K562 (cell line): ENCODE data around the gene CLSTN1. TPM values are rescaled to one million over a fixed set of nuclear protein-coding genes. Genes with fewer than 3 reads are reported as not detected.

Experiments
- ATAC-seq: fragments of 200-7000 bp; cut with Tn5 transposase; 3 replicates; pipeline ENCODE4 v1.9.1; 2020; ENCODE audit warnings: moderate library complexity
- BruUV-seq: library from RNA; stranded (reverse); fragments of 400-500 nt; replicated peaks from 2 replicates; lab custom pipeline; 2021; lab: Mats Ljungman, UMichigan
- CTCF ChIA-PET: fragments of 300-600 bp; formaldehyde crosslinking; extraction: SDS; loops from one replicate; lab custom pipeline; 2021; ENCODE audit warnings: low intra/inter-chr PET ratio; lab: Yijun Ruan, JAX
- POLR2A ChIA-PET: fragments of 300-600, 350-650 bp; sonication (Branson Sonifier 250); formaldehyde crosslinking; extraction: SDS; loops from one replicate; lab custom pipeline; 2021; ENCODE audit warnings: antibody characterized with exemption, inconsistent platforms; lab: Yijun Ruan, JAX
- DNase-seq, 4 experiments: peaks; one replicate each; pipeline versions ENCODE4 v3.0.0 to v3.0.0-alpha.2; 2011 to 2018; ENCODE audit warnings: low spot score in 3 of 4, mixed read lengths in 3 of 4; ENCODE audit errors: extremely low read depth in 1 of 4
- FAIRE-seq: peaks from 2 replicates; lab custom pipeline; 2011; peaks lifted over from hg19 to GRCh38; lab: Jason Lieb, UNC
- H2AFZ ChIP-seq: 2 replicates; pipeline ENCODE4 v1.6.0; 2011; ENCODE audit warnings: low read depth, low read length, control low read depth, inconsistent platforms
- H3K27ac ChIP-seq: fragments of 200-600 bp; 3 replicates; pipeline ENCODE4 v1.8.0; 2011; ENCODE audit warnings: low read depth, mild to moderate bottlenecking, control low read depth, inconsistent platforms, low read length, moderate library complexity, mixed read lengths; ENCODE audit errors: extremely low read depth
- H3K27me3 ChIP-seq, 2 experiments: fragments of 300-600 bp in 1 of 2; 2 replicates in 1 of 2; 3 replicates in 1 of 2; pipeline versions ENCODE4 v1.6.0 to v1.8.0; 2011; ENCODE audit warnings: inconsistent platforms in 2 of 2, low read length in 2 of 2, mild to moderate bottlenecking in 1 of 2, mixed read lengths in 1 of 2, moderate library complexity in 1 of 2; ENCODE audit not compliant: control insufficient read depth in 2 of 2, insufficient read depth in 2 of 2
- H3K36me3 ChIP-seq: fragments of 300-600 bp; 3 replicates; pipeline ENCODE4 v1.8.0; 2011; ENCODE audit warnings: mild to moderate bottlenecking, low read length, inconsistent platforms; ENCODE audit not compliant: control insufficient read depth, insufficient read depth
- H3K4me1 ChIP-seq, 2 experiments: fragments of 200-600 bp in 1 of 2; replicated peaks in 1 of 2; 2 replicates in 1 of 2; 3 replicates in 1 of 2; pipeline versions ENCODE4 v1.5.1 to v1.8.0; 2011; ENCODE audit warnings: inconsistent platforms in 2 of 2, low read length in 2 of 2, mild to moderate bottlenecking in 1 of 2, mixed read lengths in 1 of 2, moderate library complexity in 1 of 2; ENCODE audit not compliant: control insufficient read depth in 2 of 2, insufficient read depth in 2 of 2
- H3K4me2 ChIP-seq: 2 replicates; pipeline ENCODE4 v1.6.1; 2011; ENCODE audit warnings: low read length, control low read depth, inconsistent platforms, mixed read lengths; ENCODE audit not compliant: insufficient read depth
- H3K4me3 ChIP-seq: fragments of 200-600 bp; sonication (generic), shearing (Covaris generic); 2 replicates; pipeline ENCODE4 v1.5.1; 2016; ENCODE audit warnings: control low read depth, inconsistent platforms
- H3K79me2 ChIP-seq: fragments of 200-600 bp; 3 replicates; pipeline ENCODE4 v1.8.0; 2011; ENCODE audit warnings: low read length, inconsistent platforms; ENCODE audit not compliant: control insufficient read depth, insufficient read depth
- H3K9ac ChIP-seq, 2 experiments: 2 replicates each; pipeline versions ENCODE4 v1.6.0 to v1.6.1; 2011; ENCODE audit warnings: low read depth in 2 of 2, low read length in 2 of 2, control low read depth in 1 of 2, inconsistent platforms in 1 of 2, mild to moderate bottlenecking in 1 of 2, mixed read lengths in 1 of 2; ENCODE audit not compliant: insufficient read depth in 1 of 2
- H3K9me1 ChIP-seq: one replicate; pipeline ENCODE4 v1.6.0; 2011; ENCODE audit warnings: inconsistent platforms, mild to moderate bottlenecking, low read length, moderate library complexity; ENCODE audit not compliant: control insufficient read depth, insufficient read depth
- H3K9me3 ChIP-seq: replicated peaks from 2 replicates; pipeline ENCODE4 v1.5.1; 2011; ENCODE audit warnings: low read depth, low read length, inconsistent platforms; ENCODE audit not compliant: control insufficient read depth, insufficient read depth
- H4K20me1 ChIP-seq: replicated peaks from 2 replicates; pipeline ENCODE4 v1.6.1; 2011; ENCODE audit warnings: low read length, inconsistent platforms, mixed read lengths; ENCODE audit not compliant: control insufficient read depth, insufficient read depth
- BRCA1 ChIP-seq, 2 experiments: fragments of 450-650 bp in 1 of 2; sonication (generic) in 1 of 2; formaldehyde crosslinking in 1 of 2; IDR thresholded peaks; 2 replicates each; pipeline versions ENCODE4 v1.5.0 to v1.6.1; 2017 to 2020; ENCODE audit warnings: mild to moderate bottlenecking in 1 of 2, missing genetic modification reagents in 1 of 2
- CSDE1 ChIP-seq, 2 experiments: fragments of 450-650 bp; IDR thresholded peaks; 2 replicates each; pipeline ENCODE4 v1.6.1; 2016; ENCODE audit warnings: mild to moderate bottlenecking in 1 of 2
- ELF1 ChIP-seq: fragments of 200-800 bp; sonication (Bioruptor generic); IDR thresholded peaks from 2 replicates; pipeline ENCODE4 v1.6.1; 2016; ENCODE audit warnings: missing genetic modification characterization, missing compliant biosample characterization
- L3MBTL2 ChIP-seq: fragments of 450-650 bp; IDR thresholded peaks from 2 replicates; pipeline ENCODE4 v1.6.1; 2016; ENCODE audit warnings: mild to moderate bottlenecking, moderate library complexity
- RBM15 ChIP-seq: fragments of 200-400 bp; formaldehyde crosslinking; IDR thresholded peaks from 2 replicates; pipeline ENCODE4 v1.6.1; 2018; ENCODE audit warnings: mild to moderate bottlenecking, low read length, moderate library complexity; ENCODE audit not compliant: insufficient read depth
- ZNF23 ChIP-seq: fragments of 250-450 bp; sonication (Bioruptor Pico); IDR thresholded peaks from 2 replicates; pipeline ENCODE4 v1.4.0; 2020; ENCODE audit warnings: mild to moderate bottlenecking
- ZNF41 ChIP-seq: fragments of 250-450 bp; sonication (Bioruptor Pico); conservative IDR thresholded peaks from 2 replicates; pipeline ENCODE4 v1.4.0; 2020; ENCODE audit warnings: mild to moderate bottlenecking
- ZNF445 ChIP-seq: fragments of 250-450 bp; sonication (Bioruptor Pico); IDR thresholded peaks from 2 replicates; pipeline ENCODE4 v1.4.0; 2020; ENCODE audit warnings: low read depth, mild to moderate bottlenecking, moderate library complexity
- WGBS: fragments of 100-300 bp; shearing (Covaris generic); methylation state at CpG from one replicate; pipeline ENCODE4 v1.1.6; 2016; ENCODE audit warnings: low coverage, mixed read lengths; ENCODE audit not compliant: insufficient coverage; ENCODE audit errors: missing lambda C conversion rate; 5-methylcytosine and 5-hydroxymethylcytosine counted together
- in situ Hi-C: fragments of 300-500 bp; cut with MboI; formaldehyde crosslinking; loops from 4 replicates; pipeline ENCODE4 v1.15.0; 2018; ENCODE audit warnings: inconsistent platforms, mixed read lengths
- intact Hi-C: fragments of 100-400 bp; cut with micrococcal nuclease; formaldehyde crosslinking; loops from 2 replicates; pipeline ENCODE4 v1.14.2; 2022
- polyA plus RNA-seq, 8 experiments: library from polyadenylated mRNA; depleted of rRNA in 4 of 8; stranded (reverse) in 5 of 8; unstranded in 3 of 8; fragments of >200 nt; fragmentation: Nextera tagmentation in 2 of 8; fragmentation: Illumina TruSeq in 1 of 8; extraction: Ambion mirVana in 2 of 8; extraction: Trizol in 1 of 8; gene quantifications; 2 replicates each; pipeline versions ENCODE4 v1.2.1 to v1.2.3, GENCODE V29; 2011 to 2014; ENCODE audit warnings: inconsistent platforms in 1 of 8, missing spikeins in 1 of 8
- total RNA-seq, 7 experiments: library from RNA; depleted of rRNA in 6 of 7; stranded (reverse); fragments of >200 nt in 6 of 7; fragmentation: Illumina TruSeq in 2 of 7; extraction: Trizol in 2 of 7; gene quantifications; 2 replicates each; pipeline versions ENCODE4 v1.2.1 to v1.2.3, GENCODE V29; 2011 to 2021; ENCODE audit warnings: low replicate concordance in 1 of 7
- TF ChIP-seq, protein P1 (sequence below), 2 experiments: IDR thresholded peaks; 2 replicates each; pipeline ENCODE4 v1.6.1; 2011; ENCODE audit warnings: borderline replicate concordance in 1 of 2, control low read depth in 1 of 2, low read depth in 1 of 2, low read length in 1 of 2, mild to moderate bottlenecking in 1 of 2, mixed read lengths in 1 of 2, moderate library complexity in 1 of 2; ENCODE audit not compliant: insufficient read depth in 1 of 2, insufficient read length in 1 of 2, poor library complexity in 1 of 2, severe bottlenecking in 1 of 2; ENCODE audit errors: extremely low read depth in 1 of 2
- TF ChIP-seq, protein P2 (sequence below): fragments of 450-650 bp; conservative IDR thresholded peaks from 2 replicates; pipeline ENCODE4 v1.6.1; 2016; ENCODE audit warnings: missing genetic modification characterization, low read depth, mild to moderate bottlenecking, control low read depth, missing compliant biosample characterization
- TF ChIP-seq, protein P3 (sequence below): fragments of 250-450 bp; sonication (Bioruptor Pico); IDR thresholded peaks from 2 replicates; pipeline ENCODE4 v1.8.0; 2021; ENCODE audit warnings: moderate library complexity, mild to moderate bottlenecking, inconsistent platforms
- TF ChIP-seq, protein P4 (sequence below): fragments of 200-400 bp; formaldehyde crosslinking; IDR thresholded peaks from 2 replicates; pipeline ENCODE4 v1.6.1; 2017; ENCODE audit warnings: mild to moderate bottlenecking, low read depth, low read length, moderate library complexity
- TF ChIP-seq, protein P5 (sequence below): fragments of 450-650 bp; IDR thresholded peaks from 2 replicates; pipeline ENCODE4 v1.6.1; 2014; ENCODE audit warnings: low read depth, mild to moderate bottlenecking, moderate library complexity, borderline replicate concordance

Gene CLSTN1
- total and polyA plus RNA-seq, 9 of the 15 experiments (the other 6 are each of a cell fraction or from before 2014, with no cell fraction given), result 1.1 to 32.5 (median 13.3) TPM

DNA sequence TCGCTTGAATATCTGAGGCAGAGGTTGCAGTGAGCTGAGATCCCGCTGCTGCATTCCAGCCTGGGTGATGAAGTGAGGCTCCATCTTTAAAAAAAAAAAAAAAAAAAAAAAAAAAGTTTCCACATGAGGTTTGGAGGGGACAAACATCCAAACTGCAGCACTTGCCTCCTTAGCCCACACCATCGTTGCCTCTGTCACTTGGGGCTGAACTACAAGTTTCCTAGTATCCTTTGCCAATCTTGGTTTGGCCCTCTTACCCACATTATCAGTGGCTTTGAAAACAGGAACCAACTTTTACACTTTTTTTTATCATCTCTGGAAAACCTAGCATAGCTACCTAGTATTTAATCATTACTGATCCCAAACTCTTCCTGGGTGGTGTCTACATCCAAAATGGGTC is 59.2 kb downstream of the CLSTN1 start:
- in situ Hi-C loops, result no loop called here
- H3K36me3 ChIP-seq, result no peaks in the 10 kb centered on the region
- ATAC-seq, result no peak
- H3K79me2 ChIP-seq, result no peaks in the 10 kb centered on the region
- ChIA-PET CTCF (interaction anchor here (0.6 kb wide), 2 partner anchors 137 to 759 kb away, joined by 3 to 4 read pairs; no protein-coding TSS in a partner anchor), POLR2A (interaction anchor here (0.7 to 1.0 kb wide), 3 partner anchors 10 to 149 kb away, joined by 3 read pairs; no protein-coding TSS in a partner anchor)
- no peaks in the 10 kb centered on the region for H3K9me1 ChIP-seq
- H3K4me1 ChIP-seq, result peaks cover 9 to 14% of the 10 kb centered on the region in 2 experiments; a peak in 4 of 5 replicates
- no peak for DNase-seq
- intact Hi-C loops, result no loop called here
- FAIRE-seq, result no peak
- no peak overlapping the region for H2AFZ ChIP-seq
- 69% methylated on average over 3 of the region's 3 CpGs for WGBS
- H3K27ac ChIP-seq, result no peak overlapping the region
- H4K20me1 ChIP-seq, result no peaks in the 10 kb centered on the region
- no peak overlapping the region for H3K4me3 ChIP-seq
- H3K4me2 ChIP-seq, result no peak overlapping the region
- no peak overlapping the region for H3K9ac ChIP-seq
- no peaks in the 10 kb centered on the region for H3K27me3 ChIP-seq
- no TSS peak for BruUV-seq
- H3K9me3 ChIP-seq, result no peaks in the 10 kb centered on the region
- TF ChIP-seq L3MBTL2, result no peak
- TF ChIP-seq, protein P1, sequence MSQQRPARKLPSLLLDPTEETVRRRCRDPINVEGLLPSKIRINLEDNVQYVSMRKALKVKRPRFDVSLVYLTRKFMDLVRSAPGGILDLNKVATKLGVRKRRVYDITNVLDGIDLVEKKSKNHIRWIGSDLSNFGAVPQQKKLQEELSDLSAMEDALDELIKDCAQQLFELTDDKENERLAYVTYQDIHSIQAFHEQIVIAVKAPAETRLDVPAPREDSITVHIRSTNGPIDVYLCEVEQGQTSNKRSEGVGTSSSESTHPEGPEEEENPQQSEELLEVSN (IDR thresholded peaks at IDR 0.05; ENCODE audit: borderline replicate concordance in 1 of 2, extremely low read depth in 1 of 2, insufficient read depth in 1 of 2, insufficient read length in 1 of 2, low read depth in 1 of 2, low read length in 1 of 2, poor library complexity in 1 of 2, severe bottlenecking in 1 of 2), result no peak
- TF ChIP-seq RBM15, result no peak
- no peak for TF ChIP-seq ZNF41 (CRISPR knock-in tag)
- no peak for TF ChIP-seq ELF1 (tag)
- no peak for TF ChIP-seq ZNF23
- TF ChIP-seq, protein P2, sequence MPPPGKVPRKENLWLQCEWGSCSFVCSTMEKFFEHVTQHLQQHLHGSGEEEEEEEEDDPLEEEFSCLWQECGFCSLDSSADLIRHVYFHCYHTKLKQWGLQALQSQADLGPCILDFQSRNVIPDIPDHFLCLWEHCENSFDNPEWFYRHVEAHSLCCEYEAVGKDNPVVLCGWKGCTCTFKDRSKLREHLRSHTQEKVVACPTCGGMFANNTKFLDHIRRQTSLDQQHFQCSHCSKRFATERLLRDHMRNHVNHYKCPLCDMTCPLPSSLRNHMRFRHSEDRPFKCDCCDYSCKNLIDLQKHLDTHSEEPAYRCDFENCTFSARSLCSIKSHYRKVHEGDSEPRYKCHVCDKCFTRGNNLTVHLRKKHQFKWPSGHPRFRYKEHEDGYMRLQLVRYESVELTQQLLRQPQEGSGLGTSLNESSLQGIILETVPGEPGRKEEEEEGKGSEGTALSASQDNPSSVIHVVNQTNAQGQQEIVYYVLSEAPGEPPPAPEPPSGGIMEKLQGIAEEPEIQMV (tag), result no peak
- TF ChIP-seq CSDE1 (IDR thresholded peaks at IDR 0.05), result no peak
- TF ChIP-seq, protein P3, sequence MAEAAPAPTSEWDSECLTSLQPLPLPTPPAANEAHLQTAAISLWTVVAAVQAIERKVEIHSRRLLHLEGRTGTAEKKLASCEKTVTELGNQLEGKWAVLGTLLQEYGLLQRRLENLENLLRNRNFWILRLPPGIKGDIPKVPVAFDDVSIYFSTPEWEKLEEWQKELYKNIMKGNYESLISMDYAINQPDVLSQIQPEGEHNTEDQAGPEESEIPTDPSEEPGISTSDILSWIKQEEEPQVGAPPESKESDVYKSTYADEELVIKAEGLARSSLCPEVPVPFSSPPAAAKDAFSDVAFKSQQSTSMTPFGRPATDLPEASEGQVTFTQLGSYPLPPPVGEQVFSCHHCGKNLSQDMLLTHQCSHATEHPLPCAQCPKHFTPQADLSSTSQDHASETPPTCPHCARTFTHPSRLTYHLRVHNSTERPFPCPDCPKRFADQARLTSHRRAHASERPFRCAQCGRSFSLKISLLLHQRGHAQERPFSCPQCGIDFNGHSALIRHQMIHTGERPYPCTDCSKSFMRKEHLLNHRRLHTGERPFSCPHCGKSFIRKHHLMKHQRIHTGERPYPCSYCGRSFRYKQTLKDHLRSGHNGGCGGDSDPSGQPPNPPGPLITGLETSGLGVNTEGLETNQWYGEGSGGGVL (CRISPR knock-in tag), result no peak
- no peak for TF ChIP-seq ZNF445
- TF ChIP-seq, protein P4, sequence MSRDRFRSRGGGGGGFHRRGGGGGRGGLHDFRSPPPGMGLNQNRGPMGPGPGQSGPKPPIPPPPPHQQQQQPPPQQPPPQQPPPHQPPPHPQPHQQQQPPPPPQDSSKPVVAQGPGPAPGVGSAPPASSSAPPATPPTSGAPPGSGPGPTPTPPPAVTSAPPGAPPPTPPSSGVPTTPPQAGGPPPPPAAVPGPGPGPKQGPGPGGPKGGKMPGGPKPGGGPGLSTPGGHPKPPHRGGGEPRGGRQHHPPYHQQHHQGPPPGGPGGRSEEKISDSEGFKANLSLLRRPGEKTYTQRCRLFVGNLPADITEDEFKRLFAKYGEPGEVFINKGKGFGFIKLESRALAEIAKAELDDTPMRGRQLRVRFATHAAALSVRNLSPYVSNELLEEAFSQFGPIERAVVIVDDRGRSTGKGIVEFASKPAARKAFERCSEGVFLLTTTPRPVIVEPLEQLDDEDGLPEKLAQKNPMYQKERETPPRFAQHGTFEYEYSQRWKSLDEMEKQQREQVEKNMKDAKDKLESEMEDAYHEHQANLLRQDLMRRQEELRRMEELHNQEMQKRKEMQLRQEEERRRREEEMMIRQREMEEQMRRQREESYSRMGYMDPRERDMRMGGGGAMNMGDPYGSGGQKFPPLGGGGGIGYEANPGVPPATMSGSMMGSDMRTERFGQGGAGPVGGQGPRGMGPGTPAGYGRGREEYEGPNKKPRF, result no peak
- no peak for TF ChIP-seq BRCA1 (IDR thresholded peaks at IDR 0.05)
- TF ChIP-seq BRCA1 (CRISPR knock-in tag; IDR thresholded peaks at IDR 0.05), result no peak
- TF ChIP-seq, protein P5, sequence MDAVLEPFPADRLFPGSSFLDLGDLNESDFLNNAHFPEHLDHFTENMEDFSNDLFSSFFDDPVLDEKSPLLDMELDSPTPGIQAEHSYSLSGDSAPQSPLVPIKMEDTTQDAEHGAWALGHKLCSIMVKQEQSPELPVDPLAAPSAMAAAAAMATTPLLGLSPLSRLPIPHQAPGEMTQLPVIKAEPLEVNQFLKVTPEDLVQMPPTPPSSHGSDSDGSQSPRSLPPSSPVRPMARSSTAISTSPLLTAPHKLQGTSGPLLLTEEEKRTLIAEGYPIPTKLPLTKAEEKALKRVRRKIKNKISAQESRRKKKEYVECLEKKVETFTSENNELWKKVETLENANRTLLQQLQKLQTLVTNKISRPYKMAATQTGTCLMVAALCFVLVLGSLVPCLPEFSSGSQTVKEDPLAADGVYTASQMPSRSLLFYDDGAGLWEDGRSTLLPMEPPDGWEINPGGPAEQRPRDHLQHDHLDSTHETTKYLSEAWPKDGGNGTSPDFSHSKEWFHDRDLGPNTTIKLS, result no peak
